Iris pigment epithelial cell (primary cell): ENCODE measurements around the gene SLC25A4.
"Not testable (repeated sequence)": the region's sequence is repeated elsewhere in the genome, so short reads cannot be mapped to it uniquely, and the experiment has no call there.

ENCODE experiments used
- DNase-seq: peaks from one replicate; pipeline ENCODE4 v3.0.0-alpha.2; 2011; ENCODE audit warnings: low read depth

The SLC25A4 gene

GRCh38 chr4:185142912-185143600, at the start of gene SLC25A4:
Gene SLC25A4 (plus strand): TSS chr4:185143266. CDS start chr4:185143373, 107 bp downstream.
- peak; percentile 64 for DNase-seq

- DNase-seq = no peak
Measured at GRCh38 chr4:185093603-185094002, 49.5 kb upstream of the SLC25A4 start.

GRCh38 chr4:185096032-185096653, 46.9 kb upstream of the SLC25A4 start:
- DNase-seq = peak; percentile 45

- no peak for DNase-seq
Measured at GRCh38 chr4:185098474-185098873, 44.6 kb upstream of the SLC25A4 start.

GRCh38 chr4:185099024-185099682, 43.9 kb upstream of the SLC25A4 start:
- no peak for DNase-seq

- no peak for DNase-seq
Measured at GRCh38 chr4:185099940-185100339, 43.1 kb upstream of the SLC25A4 start.

GRCh38 chr4:185100423-185100822, 42.6 kb upstream of the SLC25A4 start:
- DNase-seq = no peak

- DNase-seq = peak; percentile 3
Measured at GRCh38 chr4:185101354-185101890, 41.6 kb upstream of the SLC25A4 start.

- DNase-seq = no peak
Measured at GRCh38 chr4:185104733-185105132, 38.3 kb upstream of the SLC25A4 start.

- DNase-seq = no peak
Measured at GRCh38 chr4:185106353-185106752, 36.7 kb upstream of the SLC25A4 start.

- DNase-seq = not testable (repeated sequence)
Measured at GRCh38 chr4:185107574-185107973, 35.5 kb upstream of the SLC25A4 start.

GRCh38 chr4:185108185-185108584, 34.9 kb upstream of the SLC25A4 start:
- DNase-seq = no peak

GRCh38 chr4:185108669-185109068, 34.4 kb upstream of the SLC25A4 start:
- DNase-seq = no peak

GRCh38 chr4:185109736-185110135, 33.3 kb upstream of the SLC25A4 start:
- no peak for DNase-seq

- no peak for DNase-seq
Measured at GRCh38 chr4:185110375-185110823, 32.7 kb upstream of the SLC25A4 start.

GRCh38 chr4:185112104-185112503, 31.0 kb upstream of the SLC25A4 start:
- DNase-seq = peak; percentile 96

GRCh38 chr4:185113340-185113739, 29.7 kb upstream of the SLC25A4 start:
- DNase-seq = peak; percentile 14

- peak; percentile 90 for DNase-seq
Measured at GRCh38 chr4:185115827-185116232, 27.2 kb upstream of the SLC25A4 start.

- DNase-seq = no peak
Measured at GRCh38 chr4:185117300-185117934, 25.6 kb upstream of the SLC25A4 start.

- no peak for DNase-seq
Measured at GRCh38 chr4:185118876-185119275, 24.2 kb upstream of the SLC25A4 start.

- DNase-seq = not testable (repeated sequence)
Measured at GRCh38 chr4:185119467-185119866, 23.6 kb upstream of the SLC25A4 start.

GRCh38 chr4:185119927-185120630, 23.0 kb upstream of the SLC25A4 start:
- DNase-seq = no peak
